ENCODE data around the gene ASB13.

- TF ChIP-seq CTCF (IDR thresholded peaks at IDR 0.05): no peak
- TF ChIP-seq POLR2A (IDR thresholded peaks at IDR 0.05): no peak
Measured at GRCh38 chr10:5616836-5617235, 49.6 kb downstream of the ASB13 start.
